Neural cell (in vitro differentiated cells): ENCODE measurements around the gene IL4I1. TPM values are rescaled to one million over a fixed set of nuclear protein-coding genes. Genes with fewer than 3 reads are reported as not detected.

Source experiments
- H2AFZ ChIP-seq: fragments of 200-600, 300-800 bp; sonication (generic), shearing (Covaris generic); 2 replicates; pipeline ENCODE4 v1.6.0; 2014; ENCODE audit warnings: low read depth, mild to moderate bottlenecking, antibody characterized with exemption, low read length, moderate library complexity
- H3F3A ChIP-seq: fragments of 200-600 bp; shearing (Covaris generic); 2 replicates; pipeline ENCODE4 v1.6.1; 2016; ENCODE audit warnings: mild to moderate bottlenecking, moderate library complexity, mixed read lengths, antibody characterized with exemption, low read length; ENCODE audit not compliant: insufficient read depth, poor library complexity, severe bottlenecking
- H3K27ac ChIP-seq: fragments of 200-600, 300-800 bp; sonication (generic), shearing (Covaris generic); 2 replicates; pipeline ENCODE4 v1.5.1; 2014; ENCODE audit warnings: mild to moderate bottlenecking, low read length, moderate library complexity
- H3K27me3 ChIP-seq: fragments of 300-800, 200-600 bp; sonication (generic), shearing (Covaris generic); 2 replicates; pipeline ENCODE4 v1.6.0; 2014; ENCODE audit warnings: mild to moderate bottlenecking, low read depth, low read length, moderate library complexity; ENCODE audit not compliant: insufficient read depth
- H3K36me3 ChIP-seq: fragments of 300-800, 200-600 bp; sonication (generic), shearing (Covaris generic); 2 replicates; pipeline ENCODE4 v1.5.1; 2014; ENCODE audit warnings: mild to moderate bottlenecking, antibody characterized with exemption, low read length, moderate library complexity; ENCODE audit not compliant: insufficient read depth
- H3K4me2 ChIP-seq: fragments of 300-800, 200-600 bp; sonication (generic), shearing (Covaris generic); 2 replicates; pipeline ENCODE4 v1.6.0; 2014; ENCODE audit warnings: mild to moderate bottlenecking, low read length
- H3K4me3 ChIP-seq: fragments of 300-800, 200-600 bp; sonication (generic), shearing (Covaris generic); 2 replicates; pipeline ENCODE4 v1.5.1; 2014; ENCODE audit warnings: mild to moderate bottlenecking, low read length, moderate library complexity
- H3K79me2 ChIP-seq: fragments of 200-600 bp; shearing (Covaris generic); replicated peaks from 2 replicates; pipeline ENCODE4 v1.6.0; 2014; ENCODE audit warnings: mild to moderate bottlenecking, low read length, moderate library complexity; ENCODE audit not compliant: insufficient read depth
- H3K9ac ChIP-seq: fragments of 300-800, 200-600 bp; sonication (generic), shearing (Covaris generic); 2 replicates; pipeline ENCODE4 v1.6.1; 2016; ENCODE audit warnings: mild to moderate bottlenecking, low read length, mixed read lengths
- H3K9me2 ChIP-seq: fragments of 200-600 bp; shearing (Covaris generic); 2 replicates; pipeline ENCODE4 v1.6.1; 2016; ENCODE audit warnings: mild to moderate bottlenecking, low read length, mixed read lengths; ENCODE audit not compliant: insufficient read depth
- H3K9me3 ChIP-seq: fragments of 200-600, 300-800 bp; sonication (generic), shearing (Covaris generic); 2 replicates; pipeline ENCODE4 v1.6.1; 2016; ENCODE audit warnings: mild to moderate bottlenecking, mixed run types, low read length, moderate library complexity, mixed read lengths
- H4K20me1 ChIP-seq: fragments of 200-600 bp; shearing (Covaris generic); 2 replicates; pipeline ENCODE4 v1.6.1; 2016; ENCODE audit warnings: mild to moderate bottlenecking, mixed run types; ENCODE audit not compliant: insufficient read depth
- CTCF ChIP-seq: fragments of 450-650 bp; IDR thresholded peaks from 2 replicates; pipeline ENCODE4 v1.5.1; 2014; ENCODE audit warnings: antibody characterized with exemption, mild to moderate bottlenecking, moderate library complexity; ENCODE audit not compliant: poor library complexity, severe bottlenecking
- EP300 ChIP-seq: fragments of 450-650 bp; conservative IDR thresholded peaks from 2 replicates; pipeline ENCODE4 v1.6.1; 2014; ENCODE audit warnings: antibody characterized with exemption, mild to moderate bottlenecking, moderate library complexity; ENCODE audit not compliant: poor library complexity, severe bottlenecking
- EZH2 ChIP-seq: fragments of 200-600, 300-800 bp; shearing (Covaris generic), sonication (generic); IDR thresholded peaks from 2 replicates; pipeline ENCODE4 v1.6.1; 2014; ENCODE audit warnings: antibody characterized with exemption, low read length, borderline replicate concordance, mild to moderate bottlenecking; ENCODE audit not compliant: insufficient read depth, poor library complexity, severe bottlenecking
- MXI1 ChIP-seq: fragments of 450-650 bp; conservative IDR thresholded peaks from 2 replicates; pipeline ENCODE4 v1.6.1; 2014; ENCODE audit warnings: antibody characterized with exemption, mild to moderate bottlenecking; ENCODE audit not compliant: poor library complexity, severe bottlenecking
- POLR2AphosphoS5 ChIP-seq: IDR thresholded peaks from 2 replicates; pipeline ENCODE4 v1.6.1; 2012
- RAD21 ChIP-seq: fragments of 450-650 bp; conservative IDR thresholded peaks from 2 replicates; pipeline ENCODE4 v1.6.1; 2014; ENCODE audit warnings: antibody characterized with exemption, mild to moderate bottlenecking, moderate library complexity
- REST ChIP-seq: IDR thresholded peaks from 2 replicates; pipeline ENCODE4 v1.6.1; 2012; ENCODE audit warnings: borderline replicate concordance
- SMC3 ChIP-seq: fragments of 450-650 bp; conservative IDR thresholded peaks from 2 replicates; pipeline ENCODE4 v1.6.1; 2014; ENCODE audit warnings: antibody characterized with exemption, mild to moderate bottlenecking, moderate library complexity; ENCODE audit not compliant: poor library complexity
- TAF1 ChIP-seq: IDR thresholded peaks from 2 replicates; pipeline ENCODE4 v1.6.1; 2012; ENCODE audit warnings: low read depth
- polyA plus RNA-seq: library from polyadenylated mRNA; depleted of rRNA; stranded (reverse); fragments of >200 nt; gene quantifications from 2 replicates; pipeline ENCODE4 v1.2.3, GENCODE V29; 2014

Gene IL4I1
- polyA plus RNA-seq, 1 donor from 2014 or later, result not detected

- Histone ChIP-seq H3K9ac (no peak overlapping the region), H3K9me2 (no peaks in the 10 kb centered on the region), H4K20me1 (no peaks in the 10 kb centered on the region), H3K4me3 (no peak overlapping the region), H3K27ac (no peak overlapping the region), H3K9me3 (peaks cover 6% of the 10 kb centered on the region), H3K79me2 (peaks cover 8% of the 10 kb centered on the region), H3F3A (no peaks in the 10 kb centered on the region), H3K4me2 (no peak overlapping the region), H3K27me3 (no peaks in the 10 kb centered on the region), H2AFZ (no peak overlapping the region), H3K36me3 (peaks cover 9% of the 10 kb centered on the region)
- TF ChIP-seq POLR2AphosphoS5, result no peak
- TF ChIP-seq MXI1, result no peak
- no peak for TF ChIP-seq EZH2
- TF ChIP-seq TAF1, result no peak
- no peak for TF ChIP-seq REST
- no peak for TF ChIP-seq CTCF
- TF ChIP-seq SMC3, result no peak
- no peak for TF ChIP-seq EP300
- no peak for TF ChIP-seq RAD21
Measured at GRCh38 chr19:49880162-49880869, 16.4 kb downstream of the IL4I1 start.

GRCh38 chr19:49879243-49879963 lies 17.3 kb downstream of the IL4I1 start:
- H3K4me2 ChIP-seq, result no peak overlapping the region
- H3K9ac ChIP-seq, result no peak overlapping the region
- H3K36me3 ChIP-seq, result peaks cover 9% of the 10 kb centered on the region
- TF ChIP-seq SMC3, result no peak
- no peak for TF ChIP-seq EZH2
- TF ChIP-seq MXI1, result no peak
- no peak for TF ChIP-seq EP300
- no peak for TF ChIP-seq TAF1
- TF ChIP-seq REST, result no peak
- TF ChIP-seq CTCF, result no peak
- TF ChIP-seq POLR2AphosphoS5, result no peak
- TF ChIP-seq RAD21, result no peak
- no peak overlapping the region for H3K27ac ChIP-seq
- no peaks in the 10 kb centered on the region for H3F3A ChIP-seq
- peaks cover 6% of the 10 kb centered on the region for H3K9me3 ChIP-seq
- H3K9me2 ChIP-seq, result no peaks in the 10 kb centered on the region
- H2AFZ ChIP-seq, result no peak overlapping the region
- H3K27me3 ChIP-seq, result no peaks in the 10 kb centered on the region
- H3K4me3 ChIP-seq, result no peak overlapping the region
- no peaks in the 10 kb centered on the region for H4K20me1 ChIP-seq
- peaks cover 14% of the 10 kb centered on the region for H3K79me2 ChIP-seq
